Ishikawa (cell line): Measurements from ENCODE around the gene WNT11.

Source experiments
- EGR1 ChIP-seq: IDR thresholded peaks from 2 replicates; pipeline ENCODE4 v1.6.1; 2012
- EP300 ChIP-seq: IDR thresholded peaks from 2 replicates; pipeline ENCODE4 v1.6.1; 2012; ENCODE audit warnings: borderline replicate concordance
- TAF1 ChIP-seq: IDR thresholded peaks from 2 replicates; pipeline ENCODE4 v1.6.1; 2012; ENCODE audit warnings: low read depth, mild to moderate bottlenecking
- ZBTB7A ChIP-seq: IDR thresholded peaks from 2 replicates; pipeline ENCODE4 v1.6.1; 2012; ENCODE audit warnings: low read depth
- TF ChIP-seq, protein P1 (sequence below): IDR thresholded peaks from 2 replicates; pipeline ENCODE4 v1.6.1; 2012
- TF ChIP-seq, protein P2 (sequence below): IDR thresholded peaks from 2 replicates; pipeline ENCODE4 v1.6.1; 2012
- TF ChIP-seq, protein P3 (sequence below): IDR thresholded peaks from 2 replicates; pipeline ENCODE4 v1.6.1; 2012; ENCODE audit warnings: low read depth, mild to moderate bottlenecking

DNA sequence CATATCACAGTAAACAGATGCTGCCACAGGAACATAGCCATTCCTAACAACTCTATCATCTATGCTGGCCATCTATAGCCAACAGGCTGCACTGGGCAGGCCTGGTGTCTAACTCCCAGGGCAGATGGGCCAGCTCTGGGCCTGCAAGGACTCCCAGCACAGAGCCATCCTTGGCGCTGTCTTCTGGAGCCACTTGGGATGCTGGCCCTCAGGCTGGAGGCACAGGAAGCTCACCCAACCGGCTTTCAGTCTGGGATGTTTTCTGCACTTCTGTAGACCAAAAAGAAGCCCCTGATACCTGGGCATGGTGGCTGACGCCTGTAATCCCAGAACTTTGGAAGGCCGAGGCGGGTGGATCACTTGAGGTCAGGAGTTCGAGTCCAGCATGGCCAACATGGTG lies 40.8 kb upstream of the WNT11 start:
- TF ChIP-seq, protein P1, sequence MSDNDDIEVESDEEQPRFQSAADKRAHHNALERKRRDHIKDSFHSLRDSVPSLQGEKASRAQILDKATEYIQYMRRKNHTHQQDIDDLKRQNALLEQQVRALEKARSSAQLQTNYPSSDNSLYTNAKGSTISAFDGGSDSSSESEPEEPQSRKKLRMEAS = no peak
- TF ChIP-seq ZBTB7A = no peak
- TF ChIP-seq TAF1 = no peak
- TF ChIP-seq, protein P2, sequence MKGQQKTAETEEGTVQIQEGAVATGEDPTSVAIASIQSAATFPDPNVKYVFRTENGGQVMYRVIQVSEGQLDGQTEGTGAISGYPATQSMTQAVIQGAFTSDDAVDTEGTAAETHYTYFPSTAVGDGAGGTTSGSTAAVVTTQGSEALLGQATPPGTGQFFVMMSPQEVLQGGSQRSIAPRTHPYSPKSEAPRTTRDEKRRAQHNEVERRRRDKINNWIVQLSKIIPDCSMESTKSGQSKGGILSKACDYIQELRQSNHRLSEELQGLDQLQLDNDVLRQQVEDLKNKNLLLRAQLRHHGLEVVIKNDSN = no peak
- TF ChIP-seq EGR1 = no peak
- no peak for TF ChIP-seq EP300
- TF ChIP-seq, protein P3, sequence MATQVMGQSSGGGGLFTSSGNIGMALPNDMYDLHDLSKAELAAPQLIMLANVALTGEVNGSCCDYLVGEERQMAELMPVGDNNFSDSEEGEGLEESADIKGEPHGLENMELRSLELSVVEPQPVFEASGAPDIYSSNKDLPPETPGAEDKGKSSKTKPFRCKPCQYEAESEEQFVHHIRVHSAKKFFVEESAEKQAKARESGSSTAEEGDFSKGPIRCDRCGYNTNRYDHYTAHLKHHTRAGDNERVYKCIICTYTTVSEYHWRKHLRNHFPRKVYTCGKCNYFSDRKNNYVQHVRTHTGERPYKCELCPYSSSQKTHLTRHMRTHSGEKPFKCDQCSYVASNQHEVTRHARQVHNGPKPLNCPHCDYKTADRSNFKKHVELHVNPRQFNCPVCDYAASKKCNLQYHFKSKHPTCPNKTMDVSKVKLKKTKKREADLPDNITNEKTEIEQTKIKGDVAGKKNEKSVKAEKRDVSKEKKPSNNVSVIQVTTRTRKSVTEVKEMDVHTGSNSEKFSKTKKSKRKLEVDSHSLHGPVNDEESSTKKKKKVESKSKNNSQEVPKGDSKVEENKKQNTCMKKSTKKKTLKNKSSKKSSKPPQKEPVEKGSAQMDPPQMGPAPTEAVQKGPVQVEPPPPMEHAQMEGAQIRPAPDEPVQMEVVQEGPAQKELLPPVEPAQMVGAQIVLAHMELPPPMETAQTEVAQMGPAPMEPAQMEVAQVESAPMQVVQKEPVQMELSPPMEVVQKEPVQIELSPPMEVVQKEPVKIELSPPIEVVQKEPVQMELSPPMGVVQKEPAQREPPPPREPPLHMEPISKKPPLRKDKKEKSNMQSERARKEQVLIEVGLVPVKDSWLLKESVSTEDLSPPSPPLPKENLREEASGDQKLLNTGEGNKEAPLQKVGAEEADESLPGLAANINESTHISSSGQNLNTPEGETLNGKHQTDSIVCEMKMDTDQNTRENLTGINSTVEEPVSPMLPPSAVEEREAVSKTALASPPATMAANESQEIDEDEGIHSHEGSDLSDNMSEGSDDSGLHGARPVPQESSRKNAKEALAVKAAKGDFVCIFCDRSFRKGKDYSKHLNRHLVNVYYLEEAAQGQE = no peak
